RWPE1 (cell line): ENCODE data around the gene SLX9.

Experiments
- CTCF ChIA-PET: fragments of 350-600 bp; sonication (Branson Sonifier 250); formaldehyde crosslinking; extraction: SDS; loops from one replicate; lab custom pipeline; 2021; lab: Yijun Ruan, JAX
- POLR2A ChIA-PET: fragments of 400-600 bp; formaldehyde crosslinking; extraction: SDS; loops from one replicate; lab custom pipeline; 2020; ENCODE audit warnings: antibody characterized with exemption; ENCODE audit not compliant: low non-redundant PET; lab: Yijun Ruan, JAX
- DNase-seq: peaks from one replicate; pipeline ENCODE4 v3.0.0; 2012; ENCODE audit warnings: low spot score
- H3K27ac ChIP-seq: fragments of 450-650 bp; 2 replicates; pipeline ENCODE4 v1.5.1; 2017
- CTCF ChIP-seq: fragments of 450-650 bp; conservative IDR thresholded peaks from 2 replicates; pipeline ENCODE4 v1.5.1; 2017; ENCODE audit warnings: low read depth, mild to moderate bottlenecking

SLX9 gene

DNA sequence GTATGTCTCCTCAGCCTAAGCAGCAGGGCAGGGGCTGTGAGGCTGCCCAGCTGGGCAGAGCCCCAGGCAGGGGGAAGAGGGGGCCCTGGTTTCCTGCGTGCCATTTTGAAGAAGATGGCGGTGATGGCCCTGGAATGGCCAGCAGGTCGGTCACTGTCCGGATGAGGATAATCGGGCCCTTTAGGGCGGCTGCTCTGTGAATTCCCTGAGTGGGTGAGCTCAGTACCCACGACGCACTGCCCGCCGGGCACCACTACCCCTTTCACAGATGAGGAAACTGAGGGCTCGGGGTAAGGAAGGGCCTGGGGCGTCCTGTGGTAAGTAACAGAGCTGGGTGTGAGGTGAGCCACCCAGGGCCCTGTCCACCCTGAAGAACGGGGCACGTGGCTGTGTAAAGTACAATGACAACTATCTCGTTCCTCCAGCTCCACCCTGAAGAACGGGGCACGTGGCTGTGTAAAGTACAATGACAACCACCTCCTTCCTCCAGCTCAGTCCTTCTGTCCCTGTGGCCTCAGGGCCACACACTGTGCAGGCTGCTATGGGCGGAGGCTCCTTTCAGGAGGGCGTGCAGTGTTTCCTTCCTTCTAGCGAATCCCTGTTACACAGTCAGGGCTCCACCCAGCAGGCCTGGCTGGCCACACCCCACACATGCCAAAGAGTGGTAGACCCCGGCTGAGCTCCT, 42.4 kb upstream of the SLX9 start:
- H3K27ac ChIP-seq, result no peak overlapping the region
- no peak for TF ChIP-seq CTCF
- no peak for DNase-seq
- ChIA-PET POLR2A (no interaction called here), CTCF (interaction anchor here (0.8 to 1.2 kb wide), 2 partner anchors 30 to 97 kb away, joined by 3 to 4 read pairs; no protein-coding TSS in a partner anchor)

DNA sequence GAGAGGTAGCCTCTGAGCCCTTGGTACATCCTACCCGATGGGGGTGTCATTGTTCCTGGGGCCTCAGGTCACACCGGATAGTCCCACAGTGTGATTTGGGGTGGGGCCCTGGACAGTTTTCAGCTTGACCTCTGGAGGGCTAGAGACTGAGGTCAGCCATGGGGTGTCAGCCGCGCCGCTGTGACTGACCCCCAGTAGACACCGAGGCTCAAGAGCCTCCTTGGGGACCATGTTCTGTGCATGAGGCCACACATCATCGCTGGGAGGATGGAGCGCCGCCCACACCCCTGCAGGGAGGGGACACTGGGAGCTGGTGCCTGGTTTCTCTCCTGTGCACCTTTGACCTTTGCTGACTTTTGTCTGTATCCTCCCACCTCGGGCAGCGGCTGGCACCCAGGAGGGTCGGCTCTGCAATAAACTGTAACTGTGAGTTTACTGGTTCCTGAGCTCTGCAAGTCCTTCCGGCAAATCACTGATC, 41.8 kb upstream of the SLX9 start:
- no peak overlapping the region for H3K27ac ChIP-seq
- no peak for DNase-seq
- TF ChIP-seq CTCF, result no peak
- POLR2A ChIA-PET, result no interaction called here
- CTCF ChIA-PET, result interaction anchor here (0.8 to 1.2 kb wide), 2 partner anchors 29 to 98 kb away, joined by 3 to 4 read pairs; no protein-coding TSS in a partner anchor

DNA sequence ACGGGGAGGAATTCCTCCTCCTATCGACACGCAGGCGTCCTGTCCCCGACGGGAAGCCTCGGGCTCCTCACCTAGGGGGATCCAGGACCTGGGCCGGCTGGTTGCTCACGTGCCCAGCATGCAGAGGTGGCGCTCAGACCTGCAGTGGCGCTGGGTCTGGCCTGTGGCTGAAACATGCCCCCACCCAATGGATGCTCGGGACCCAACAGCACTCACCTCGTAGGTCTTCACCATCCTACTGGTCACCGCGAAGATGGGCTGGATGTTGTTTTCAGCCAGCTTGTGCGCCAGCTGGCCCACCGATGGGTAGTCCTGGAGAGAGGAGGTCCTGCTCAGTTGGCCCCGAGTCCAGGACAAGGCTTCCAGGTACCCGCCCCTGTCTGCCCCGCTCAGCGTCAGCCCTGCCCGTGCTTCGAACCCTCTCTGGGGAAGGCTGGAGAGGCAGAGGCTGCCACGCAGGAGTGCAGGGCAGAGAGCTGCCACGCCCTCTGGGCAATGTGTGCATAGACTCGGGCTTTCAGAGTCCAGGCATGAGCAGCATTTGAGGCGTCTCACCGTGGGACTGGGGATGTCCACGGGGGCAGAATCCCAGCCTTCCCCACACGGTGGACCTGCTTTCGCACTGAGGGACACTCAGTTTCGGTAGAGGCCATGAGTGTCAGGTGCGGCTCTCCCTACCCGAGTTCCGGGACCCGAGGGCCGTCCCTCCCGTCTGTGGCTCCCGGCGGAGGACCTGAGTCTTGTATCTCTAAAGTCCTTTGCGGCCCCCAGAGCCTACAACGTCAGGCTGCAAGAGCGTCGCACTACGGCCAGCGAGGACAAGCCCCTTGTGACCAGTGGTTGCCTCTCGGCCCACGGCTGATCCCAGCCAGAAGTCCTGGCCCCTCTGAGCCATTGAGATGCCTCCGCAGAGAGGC, 40.7 kb upstream of the SLX9 start:
- ChIA-PET POLR2A (no interaction called here), CTCF (no interaction called here)
- TF ChIP-seq CTCF, result no peak
- DNase-seq, result no peak
- H3K27ac ChIP-seq, result no peak overlapping the region

- DNase-seq, result no peak
- ChIA-PET CTCF (interaction anchor here (0.7 kb wide), 1 partner anchor 11 kb away, joined by 4 read pairs; no protein-coding TSS in a partner anchor), POLR2A (no interaction called here)
- H3K27ac ChIP-seq, result no peak overlapping the region
- no peak for TF ChIP-seq CTCF
These were observed 39.9 kb upstream of the SLX9 start for GRCh38 chr21:44899768-44900558.

GRCh38 chr21:44900559-44901251, 39.1 kb upstream of the SLX9 start:
- DNase-seq, result no peak
- TF ChIP-seq CTCF, result no peak
- no peak overlapping the region for H3K27ac ChIP-seq
- CTCF ChIA-PET, result interaction anchor here (0.7 kb wide), 1 partner anchor 11 kb away, joined by 4 read pairs; no protein-coding TSS in a partner anchor
- POLR2A ChIA-PET, result interaction anchor here (0.6 kb wide), 1 partner anchor 16 kb away, joined by 3 read pairs; no protein-coding TSS in a partner anchor
